Epithelial cell of proximal tubule (primary cell): ENCODE results near the gene CD82. TPM values are rescaled to one million over a fixed set of nuclear protein-coding genes. Genes with fewer than 3 reads are reported as not detected.

Experiments used
- DNase-seq: peaks from one replicate; pipeline ENCODE4 v3.0.0-alpha.2; 2011; ENCODE audit warnings: low read depth
- H3K4me3 ChIP-seq: 2 replicates; pipeline ENCODE4 v1.5.1; 2011; ENCODE audit warnings: low read depth, mild to moderate bottlenecking, low read length
- CTCF ChIP-seq: conservative IDR thresholded peaks from 2 replicates; pipeline ENCODE4 v1.5.1; 2012; ENCODE audit warnings: low read depth, mild to moderate bottlenecking, low read length
- total RNA-seq: library from RNA; depleted of rRNA; stranded (reverse); fragments of >200 nt; gene quantifications from 2 replicates; pipeline ENCODE4 v1.2.3, GENCODE V29; 2015

Gene CD82
- total RNA-seq, 1 donor from 2014 or later = 14.2 TPM

- no peak overlapping the region for H3K4me3 ChIP-seq
- no peak for DNase-seq
- TF ChIP-seq CTCF = no peak
Measured at GRCh38 chr11:44590769-44591168, 25.3 kb downstream of the CD82 start.

GRCh38 chr11:44591557-44591956 lies 26.1 kb downstream of the CD82 start:
- no peak overlapping the region for H3K4me3 ChIP-seq
- no peak for DNase-seq
- TF ChIP-seq CTCF = no peak

GRCh38 chr11:44592125-44592940 lies 26.9 kb downstream of the CD82 start:
- no peak for DNase-seq
- TF ChIP-seq CTCF = no peak
- no peak overlapping the region for H3K4me3 ChIP-seq

GRCh38 chr11:44593251-44593650 lies 27.8 kb downstream of the CD82 start:
- H3K4me3 ChIP-seq = no peak overlapping the region
- DNase-seq = no peak
- TF ChIP-seq CTCF = no peak

- DNase-seq = no peak
- no peak for TF ChIP-seq CTCF
- H3K4me3 ChIP-seq = no peak overlapping the region
Measured at GRCh38 chr11:44595006-44595405, 29.5 kb downstream of the CD82 start.

- DNase-seq = no peak
- no peak for TF ChIP-seq CTCF
- H3K4me3 ChIP-seq = no peak overlapping the region
Measured at GRCh38 chr11:44595964-44596381, 30.5 kb downstream of the CD82 start.

GRCh38 chr11:44596525-44597276 lies 31.2 kb downstream of the CD82 start:
- no peak for TF ChIP-seq CTCF
- DNase-seq = no peak
- H3K4me3 ChIP-seq = no peak overlapping the region
